ACC112 (cell line): ENCODE results near the gene HACE1.
A peak's percentile ranks its signal among the peaks of the same experiment; 100 is the strongest.
"Not testable (repeated sequence)": the region's sequence is repeated elsewhere in the genome, so short reads cannot be mapped to it uniquely, and the experiment has no call there.

ENCODE experiments used
- H2AFZ ChIP-seq: fragments of 200-600 bp; sonication (generic); one replicate; pipeline ENCODE4 v1.6.0; 2017; ENCODE audit warnings: antibody characterized with exemption, low read length; ENCODE audit not compliant: unreplicated experiment
- H3K27ac ChIP-seq: fragments of 200-600 bp; sonication (generic); 2 replicates; pipeline ENCODE4 v1.5.1; 2014; ENCODE audit warnings: low read depth, mild to moderate bottlenecking, antibody characterized with exemption, low read length, moderate library complexity
- H3K27me3 ChIP-seq: fragments of 200-600 bp; sonication (generic); 2 replicates; pipeline ENCODE4 v1.6.1; 2014; ENCODE audit warnings: mild to moderate bottlenecking, antibody characterized with exemption, low read length, moderate library complexity, mixed read lengths; ENCODE audit not compliant: insufficient read depth
- H3K36me3 ChIP-seq: fragments of 200-600 bp; sonication (generic); 2 replicates; pipeline ENCODE4 v1.6.1; 2016; ENCODE audit warnings: mild to moderate bottlenecking, antibody characterized with exemption, low read length, moderate library complexity, mixed read lengths; ENCODE audit not compliant: insufficient read depth
- H3K4me1 ChIP-seq: fragments of 200-600 bp; sonication (generic); one replicate; pipeline ENCODE4 v1.6.1; 2016; ENCODE audit warnings: low read length, mixed read lengths; ENCODE audit not compliant: insufficient read depth, unreplicated experiment, control insufficient read depth
- H3K4me3 ChIP-seq: fragments of 200-600 bp; sonication (generic); 2 replicates; pipeline ENCODE4 v1.5.1; 2014; ENCODE audit warnings: mild to moderate bottlenecking, low read depth, low read length
- H3K79me2 ChIP-seq: fragments of 200-600 bp; sonication (generic); one replicate; pipeline ENCODE4 v1.6.0; 2016; ENCODE audit warnings: low read length; ENCODE audit not compliant: control insufficient read depth, unreplicated experiment, insufficient read depth

HACE1 gene

GRCh38 chr6:104737567-104737966 is 122.2 kb downstream of the HACE1 start:
- not testable (repeated sequence) for H3K4me3 ChIP-seq, H3K27ac ChIP-seq

GRCh38 chr6:104736545-104736944 is 123.2 kb downstream of the HACE1 start:
- Histone ChIP-seq H3K79me2 (no peaks in the 10 kb centered on the region), H3K36me3 (no peaks in the 10 kb centered on the region), H3K27me3 (no peaks in the 10 kb centered on the region), H3K4me3 (no peak overlapping the region), H3K4me1 (no peaks in the 10 kb centered on the region), H3K27ac (no peak overlapping the region), H2AFZ (no peak overlapping the region)

More at GRCh38 chr6:104737567-104737966, 122.2 kb downstream of the HACE1 start:
- H3K27me3 ChIP-seq, H3K4me1 ChIP-seq, H3K79me2 ChIP-seq, H2AFZ ChIP-seq, H3K36me3 ChIP-seq: not testable (repeated sequence)

DNA sequence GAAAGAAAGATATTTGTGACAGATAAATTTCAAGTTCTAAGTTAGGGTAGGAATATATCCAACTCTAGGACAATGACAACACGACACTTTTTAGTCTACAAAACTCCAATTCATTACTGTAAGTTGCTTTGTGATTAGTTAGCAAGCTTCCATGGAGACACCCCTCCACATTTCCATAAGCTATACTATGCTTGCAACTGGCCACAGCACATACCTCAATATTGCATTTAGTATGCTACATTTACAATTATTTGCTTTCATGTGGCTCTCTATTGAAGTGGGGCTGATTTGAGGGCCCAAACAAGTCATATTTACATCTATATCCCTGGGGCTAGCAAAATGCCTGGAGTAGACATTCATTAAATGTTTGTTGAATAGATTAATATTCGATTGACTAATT is 129.3 kb downstream of the HACE1 start:
- H3K4me3 ChIP-seq, result no peak overlapping the region
- no peaks in the 10 kb centered on the region for H3K27me3 ChIP-seq
- no peak overlapping the region for H3K27ac ChIP-seq
- H2AFZ ChIP-seq, result no peak overlapping the region
- H3K79me2 ChIP-seq, result no peaks in the 10 kb centered on the region
- no peaks in the 10 kb centered on the region for H3K36me3 ChIP-seq
- no peaks in the 10 kb centered on the region for H3K4me1 ChIP-seq

- Histone ChIP-seq H3K36me3 (no peaks in the 10 kb centered on the region), H3K4me1 (no peaks in the 10 kb centered on the region), H3K27ac (no peak overlapping the region), H3K27me3 (no peaks in the 10 kb centered on the region), H2AFZ (no peak overlapping the region), H3K4me3 (no peak overlapping the region), H3K79me2 (no peaks in the 10 kb centered on the region)
Measured at GRCh38 chr6:104729433-104729832, 130.3 kb downstream of the HACE1 start.

DNA sequence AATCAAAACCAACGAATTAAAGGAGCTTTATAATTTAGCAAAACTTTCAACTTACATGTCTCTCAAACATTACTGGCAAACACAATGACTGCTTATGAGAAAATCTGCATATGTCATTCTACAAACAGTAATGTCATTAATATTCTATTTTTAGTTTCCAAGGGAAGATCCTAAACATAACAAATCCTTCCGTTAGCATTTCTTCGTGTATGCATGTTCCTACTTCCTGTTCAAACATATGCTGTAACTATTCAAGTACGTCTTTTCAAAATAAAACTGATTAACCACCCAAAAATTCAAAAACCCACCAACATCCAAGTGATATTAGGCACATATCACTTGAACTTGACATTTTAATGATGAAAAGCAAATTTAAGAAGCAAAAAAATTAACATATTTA is 131.3 kb downstream of the HACE1 start:
- Histone ChIP-seq H3K79me2 (no peaks in the 10 kb centered on the region), H3K27me3 (no peaks in the 10 kb centered on the region), H3K4me3 (no peak overlapping the region), H3K4me1 (no peaks in the 10 kb centered on the region), H3K27ac (no peak overlapping the region), H2AFZ (no peak overlapping the region), H3K36me3 (no peaks in the 10 kb centered on the region)

DNA sequence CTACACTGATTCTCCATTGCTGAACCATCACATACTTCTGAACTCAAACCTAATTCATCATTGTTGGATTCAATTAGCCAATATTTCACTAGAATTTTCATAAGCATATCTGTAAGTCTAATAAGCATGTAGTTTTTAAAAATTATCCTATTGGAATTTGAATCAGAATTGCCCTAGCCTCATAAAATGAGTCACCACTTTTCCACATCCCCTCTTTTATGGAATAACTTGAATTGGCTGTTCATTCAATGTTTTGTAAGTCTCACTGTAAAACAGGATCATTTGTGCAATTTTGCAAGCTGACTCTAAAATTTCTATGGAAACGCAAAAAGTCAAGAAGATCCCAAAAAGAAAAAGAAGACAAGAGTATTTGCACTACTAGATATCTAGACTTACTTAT is 141.0 kb downstream of the HACE1 start:
- Histone ChIP-seq H3K27ac (no peak overlapping the region), H3K36me3 (no peaks in the 10 kb centered on the region), H2AFZ (no peak overlapping the region)

GRCh38 chr6:104716858-104717257 is 142.9 kb downstream of the HACE1 start:
- no peak overlapping the region for H2AFZ ChIP-seq
- H3K27me3 ChIP-seq, result no peaks in the 10 kb centered on the region
- no peaks in the 10 kb centered on the region for H3K79me2 ChIP-seq
- H3K4me1 ChIP-seq, result peaks cover under 1% of the 10 kb centered on the region
- H3K36me3 ChIP-seq, result no peaks in the 10 kb centered on the region
- H3K27ac ChIP-seq, result no peak overlapping the region
- no peak overlapping the region for H3K4me3 ChIP-seq

More for the DNA sequence above, 141.0 kb downstream of the HACE1 start:
- H3K4me1 ChIP-seq, result no peaks in the 10 kb centered on the region
- H3K79me2 ChIP-seq, result no peaks in the 10 kb centered on the region
- no peaks in the 10 kb centered on the region for H3K27me3 ChIP-seq
- H3K4me3 ChIP-seq, result no peak overlapping the region

DNA sequence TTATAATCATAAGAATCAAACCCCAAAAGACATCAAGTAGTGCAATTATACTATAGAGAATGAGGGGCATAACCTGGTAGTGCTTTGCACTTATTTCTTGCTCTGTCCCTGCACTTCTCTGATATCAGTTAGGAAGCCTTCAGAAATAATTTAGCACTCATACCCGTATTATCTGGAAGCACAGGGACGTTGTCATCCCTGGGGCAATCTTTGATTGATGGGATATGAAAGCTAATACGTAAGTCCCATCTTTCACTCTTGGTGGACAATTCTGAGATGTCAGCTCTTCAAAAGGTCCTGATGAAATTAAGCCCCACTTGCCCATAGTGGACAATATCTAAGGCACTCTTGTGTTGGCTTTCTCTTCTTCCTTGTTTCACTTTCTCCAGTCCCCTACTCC is 144.9 kb downstream of the HACE1 start:
- no peak overlapping the region for H3K4me3 ChIP-seq
- no peaks in the 10 kb centered on the region for H3K79me2 ChIP-seq
- H3K4me1 ChIP-seq, result peaks cover 19% of the 10 kb centered on the region
- no peaks in the 10 kb centered on the region for H3K36me3 ChIP-seq
- H3K27me3 ChIP-seq, result no peaks in the 10 kb centered on the region
- H2AFZ ChIP-seq, result no peak overlapping the region
- no peak overlapping the region for H3K27ac ChIP-seq

GRCh38 chr6:104713982-104714381 is 145.7 kb downstream of the HACE1 start:
- no peak overlapping the region for H3K27ac ChIP-seq

DNA sequence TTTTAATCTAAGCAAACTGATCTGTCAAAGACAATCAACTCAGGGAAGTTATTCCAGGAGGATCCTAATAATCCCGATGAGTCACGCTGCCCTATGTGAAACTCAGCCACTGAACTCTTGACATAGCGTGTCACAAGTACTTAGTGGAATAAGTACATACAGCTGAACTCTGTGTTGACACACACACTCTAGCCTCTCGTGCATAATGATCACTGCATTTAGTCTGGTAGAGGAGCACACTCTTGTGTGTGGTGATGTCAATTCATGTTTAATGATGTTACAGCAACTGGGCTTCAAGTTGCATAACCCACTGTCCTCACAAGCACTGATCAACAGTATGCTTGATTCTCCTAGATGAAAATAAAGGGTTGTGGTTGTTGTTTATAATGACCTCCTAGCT is 148.3 kb downstream of the HACE1 start:
- H3K36me3 ChIP-seq, result no peaks in the 10 kb centered on the region
- H3K4me3 ChIP-seq, result no peak overlapping the region
- H3K4me1 ChIP-seq, result peaks cover 19% of the 10 kb centered on the region
- H3K79me2 ChIP-seq, result no peaks in the 10 kb centered on the region
- H3K27ac ChIP-seq, result peak overlapping the region; percentile 38; the same call in 1 of the 2 replicates
- H2AFZ ChIP-seq, result no peak overlapping the region
- no peaks in the 10 kb centered on the region for H3K27me3 ChIP-seq

More at GRCh38 chr6:104713982-104714381, 145.7 kb downstream of the HACE1 start:
- Histone ChIP-seq H3K79me2 (no peaks in the 10 kb centered on the region), H3K27me3 (no peaks in the 10 kb centered on the region), H3K4me3 (no peak overlapping the region), H3K36me3 (no peaks in the 10 kb centered on the region), H2AFZ (no peak overlapping the region), H3K4me1 (peaks cover 19% of the 10 kb centered on the region)

GRCh38 chr6:104710543-104711335 is 149.0 kb downstream of the HACE1 start:
- Histone ChIP-seq H3K4me3 (no peak overlapping the region), H3K4me1 (peaks cover 19% of the 10 kb centered on the region), H3K79me2 (no peaks in the 10 kb centered on the region), H3K27me3 (no peaks in the 10 kb centered on the region), H3K36me3 (no peaks in the 10 kb centered on the region), H3K27ac (peak overlapping the region; percentile 21; the same call in 1 of the 2 replicates), H2AFZ (no peak overlapping the region)
